ENCODE results near the gene ZBTB22. TPM values are rescaled to one million over a fixed set of nuclear protein-coding genes. Genes with fewer than 3 reads are reported as not detected.
A peak's percentile ranks its signal among the peaks of the same experiment; 100 is the strongest.

Gene ZBTB22
- total and polyA plus RNA-seq, 2 donors (not counting 1 experiment from before 2014, with no cell fraction given) = 25.9 to 39.7 TPM

GRCh38 chr6:33324125-33324524 is 6.6 kb upstream of the ZBTB22 start:
- POLR2A ChIA-PET = interaction anchor here (0.6 to 1.1 kb wide), 10 partner anchors 47 to 1366 kb away, joined by 3 to 15 read pairs (median 4); partner anchors contain the start of genes B3GALT4, CUTA and UQCC2
- peak overlapping the region; percentile 93 for H3K27ac Mint-ChIP-seq
- H3K79me2 ChIP-seq (ENCODE audit: control insufficient read depth, insufficient read depth, low read length) = peaks cover 37% of the 10 kb centered on the region
- peaks cover 3 to 24% of the 10 kb centered on the region in 2 experiments for H3K36me3 ChIP-seq (replicated peaks in 1 of 2; ENCODE audit: control extremely low read depth in 1 of 2, control insufficient read depth in 1 of 2, extremely low read depth in 1 of 2, insufficient read depth in 2 of 2, low read length in 1 of 2)
- H3K9ac ChIP-seq (ENCODE audit: low read length) = peak overlapping the region; percentile 76
- peaks cover 27% of the 10 kb centered on the region for H4K20me1 ChIP-seq (ENCODE audit: control insufficient read depth, insufficient read depth, low read length, poor library complexity, severe bottlenecking)
- H3K4me3 ChIP-seq (ENCODE audit: control extremely low read depth in 1 of 5, extremely low read depth in 1 of 5, insufficient read depth in 1 of 5, low read depth in 2 of 5, low read length in 4 of 5) = peak overlapping the region; percentile 72 to 93 (median 85)
- TF ChIP-seq CTCF (IDR thresholded peaks at IDR 0.05) (no peak), EZH2 (IDR thresholded peaks at IDR 0.05; ENCODE audit: borderline replicate concordance, insufficient read depth, low read depth, low read length, poor library complexity, severe bottlenecking) (no peak)
- H3K9me3 Mint-ChIP-seq (ENCODE audit: insufficient read depth) = no peaks in the 10 kb centered on the region
- peak overlapping the region; percentile 85 to 95 for H3K27ac ChIP-seq (ENCODE audit: low read length in 2 of 2)
- H3K27me3 ChIP-seq (replicated peaks in 1 of 4; ENCODE audit: control extremely low read depth in 1 of 4, control insufficient read depth in 3 of 4, insufficient read depth in 4 of 4, low read length in 3 of 4) = no peaks in the 10 kb centered on the region
- H2AFZ ChIP-seq (ENCODE audit: insufficient read depth, low read depth, low read length, poor library complexity, severe bottlenecking) = no peak overlapping the region
- H3K4me2 ChIP-seq (replicated peaks; ENCODE audit: low read depth, low read length, poor library complexity, severe bottlenecking) = peak overlapping the region; percentile 88
- H3K4me1 Mint-ChIP-seq = peaks cover 58% of the 10 kb centered on the region
- peak overlapping the region; percentile 91 for H3K4me3 Mint-ChIP-seq
- ATAC-seq (ENCODE audit: low read depth) (peak; percentile 32), DNase-seq (peak; percentile 89)
- H3K4me1 ChIP-seq (ENCODE audit: control insufficient read depth in 2 of 2, insufficient read depth in 2 of 2, low read length in 2 of 2) = peaks cover 37 to 62% of the 10 kb centered on the region in 2 donors
- no peaks in the 10 kb centered on the region for H3K27me3 Mint-ChIP-seq
- no CpG with 5 or more reads among the region's 7 CpGs for WGBS (ENCODE audit: insufficient coverage)
- no peaks in the 10 kb centered on the region for H3K9me3 ChIP-seq (ENCODE audit: control extremely low read depth in 1 of 3, control insufficient read depth in 2 of 3, insufficient read depth in 1 of 3, low read length in 2 of 3)
- CTCF ChIA-PET = interaction anchor here (1.0 to 1.7 kb wide), 3 partner anchors 9 to 42 kb away, joined by 3 to 10 read pairs (median 3); partner anchors contain the start of genes PFDN6 and WDR46
- intact Hi-C loops (cut with micrococcal nuclease) = loop anchor here (1.0 kb wide), 1 partner anchor 10 kb away; the partner anchor contains the start of gene TAPBP

GRCh38 chr6:33323623-33323948 is 6.0 kb upstream of the ZBTB22 start:
- H3K79me2 ChIP-seq (ENCODE audit: control insufficient read depth, insufficient read depth, low read length) = peaks cover 42% of the 10 kb centered on the region
- ChIA-PET POLR2A (interaction anchor here (0.6 to 1.1 kb wide), 8 partner anchors 46 to 1619 kb away, joined by 3 to 6 read pairs (median 4); partner anchors contain the start of genes B3GALT4 and CUTA), CTCF (interaction anchor here (1.2 to 1.7 kb wide), 2 partner anchors 35 to 42 kb away, joined by 3 to 10 read pairs; partner anchors contain the start of genes PFDN6 and WDR46)
- peaks cover 33% of the 10 kb centered on the region for H4K20me1 ChIP-seq (ENCODE audit: control insufficient read depth, insufficient read depth, low read length, poor library complexity, severe bottlenecking)
- Mint-ChIP-seq H3K9me3 (ENCODE audit: insufficient read depth) (no peaks in the 10 kb centered on the region), H3K27me3 (no peaks in the 10 kb centered on the region), H3K27ac (peak overlapping the region; percentile 93), H3K4me3 (peak overlapping the region; percentile 91), H3K4me1 (peaks cover 59% of the 10 kb centered on the region)
- peak overlapping the region; percentile 76 for H3K9ac ChIP-seq (ENCODE audit: low read length)
- H2AFZ ChIP-seq (ENCODE audit: insufficient read depth, low read depth, low read length, poor library complexity, severe bottlenecking) = peak overlapping the region; percentile 69
- H3K4me1 ChIP-seq (ENCODE audit: control insufficient read depth in 2 of 2, insufficient read depth in 2 of 2, low read length in 2 of 2) = peaks cover 43 to 63% of the 10 kb centered on the region in 2 donors
- peak overlapping the region; percentile 72 to 93 (median 85) for H3K4me3 ChIP-seq (ENCODE audit: control extremely low read depth in 1 of 5, extremely low read depth in 1 of 5, insufficient read depth in 1 of 5, low read depth in 2 of 5, low read length in 4 of 5)
- peak overlapping the region; percentile 85 to 95 for H3K27ac ChIP-seq (ENCODE audit: low read length in 2 of 2)
- no peaks in the 10 kb centered on the region for H3K27me3 ChIP-seq (replicated peaks in 1 of 4; ENCODE audit: control extremely low read depth in 1 of 4, control insufficient read depth in 3 of 4, insufficient read depth in 4 of 4, low read length in 3 of 4)
- no peaks in the 10 kb centered on the region for H3K9me3 ChIP-seq (ENCODE audit: control extremely low read depth in 1 of 3, control insufficient read depth in 2 of 3, insufficient read depth in 1 of 3, low read length in 2 of 3)
- peak overlapping the region; percentile 88 for H3K4me2 ChIP-seq (replicated peaks; ENCODE audit: low read depth, low read length, poor library complexity, severe bottlenecking)
- ATAC-seq (ENCODE audit: low read depth) (no peak), DNase-seq (no peak)
- WGBS (ENCODE audit: insufficient coverage) = 4% methylated on average over 5 of the region's 12 CpGs
- intact Hi-C loops (cut with micrococcal nuclease) = loop anchor here (1.0 kb wide), 7 partner anchors 21 to 95 kb away; partner anchors contain the start of genes CUTA, KIFC1, PFDN6 and VPS52
- no peak for TF ChIP-seq EZH2 (IDR thresholded peaks at IDR 0.05; ENCODE audit: borderline replicate concordance, insufficient read depth, low read depth, low read length, poor library complexity, severe bottlenecking)
- TF ChIP-seq CTCF (IDR thresholded peaks at IDR 0.05) = no peak
- H3K36me3 ChIP-seq (replicated peaks in 1 of 2; ENCODE audit: control extremely low read depth in 1 of 2, control insufficient read depth in 1 of 2, extremely low read depth in 1 of 2, insufficient read depth in 2 of 2, low read length in 1 of 2) = peaks cover 3 to 29% of the 10 kb centered on the region in 2 experiments
